Skeletal muscle tissue (tissue), 5 donors: ENCODE results near the gene SCRG1. TPM values are rescaled to one million over a fixed set of nuclear protein-coding genes. Genes with fewer than 3 reads are reported as not detected.

ENCODE experiments used
- H3K27ac ChIP-seq: one replicate; pipeline ENCODE4 v1.7.0; 2013; ENCODE audit warnings: mild to moderate bottlenecking, low read depth, low read length, inconsistent platforms
- H3K27me3 ChIP-seq, 3 donors: one replicate each; pipeline ENCODE4 v1.7.0; 2013; ENCODE audit warnings: low read length in 3 of 3; ENCODE audit not compliant: control insufficient read depth in 3 of 3, insufficient read depth in 3 of 3
- H3K36me3 ChIP-seq, 3 donors: one replicate each; pipeline ENCODE4 v1.7.0; 2013; ENCODE audit warnings: low read length in 3 of 3; ENCODE audit not compliant: control insufficient read depth in 3 of 3, insufficient read depth in 3 of 3
- H3K4me1 ChIP-seq, 3 donors: one replicate each; pipeline ENCODE4 v1.7.0; 2013; ENCODE audit warnings: low read length in 3 of 3, mild to moderate bottlenecking in 3 of 3; ENCODE audit not compliant: control insufficient read depth in 3 of 3, insufficient read depth in 3 of 3
- H3K4me3 ChIP-seq, 3 donors: one replicate each; pipeline ENCODE4 v1.7.0; 2013; ENCODE audit warnings: low read length in 3 of 3
- H3K9ac ChIP-seq, 3 donors: one replicate each; pipeline ENCODE4 v1.7.0; 2013; ENCODE audit warnings: low read length in 3 of 3, mild to moderate bottlenecking in 3 of 3, moderate library complexity in 2 of 3, low read depth in 1 of 3
- H3K9me3 ChIP-seq, 3 donors: one replicate each; pipeline ENCODE4 v1.7.0; 2013; ENCODE audit warnings: low read length in 3 of 3; ENCODE audit not compliant: control insufficient read depth in 3 of 3
- small RNA-seq: library from RNA; depleted of rRNA; stranded (forward); fragments of <200 nt; gene quantifications from one replicate; pipeline ENCODE3, GENCODE V24; 2014
- total RNA-seq: library from RNA; depleted of rRNA; stranded (reverse); fragments of >200 nt; gene quantifications from one replicate; pipeline ENCODE4 v1.2.3, GENCODE V29; 2014
- donor health status: Osteomylitis.

Gene SCRG1
- total RNA-seq, 1 donor from 2014 or later, result 1.0 TPM

DNA sequence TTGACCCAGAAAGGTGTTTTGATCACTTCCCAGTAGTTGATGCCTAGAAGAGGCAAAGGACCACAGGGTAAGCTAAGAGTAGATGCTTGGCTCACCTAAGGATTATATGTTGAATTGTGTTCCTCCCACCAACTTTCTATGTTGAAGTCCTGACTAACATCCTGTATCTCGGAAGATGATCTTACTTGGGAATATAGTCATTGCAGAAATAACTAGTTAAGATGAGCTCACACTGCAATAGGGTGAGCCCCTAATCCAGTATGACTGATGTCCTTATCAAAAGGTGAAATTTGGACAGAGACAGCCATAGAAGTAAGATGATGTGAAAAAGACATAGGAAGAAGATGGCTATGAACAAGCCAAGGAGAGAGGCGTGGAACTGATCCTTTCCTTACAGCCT lies 61.5 kb downstream of the SCRG1 start:
- Histone ChIP-seq H3K27me3 (no peaks in the 10 kb centered on the region), H3K9me3 (no peaks in the 10 kb centered on the region), H3K27ac (no peak overlapping the region), H3K4me3 (no peak overlapping the region), H3K4me1 (peaks cover 11 to 14% (median 13%) of the 10 kb centered on the region in 3 donors), H3K36me3 (peaks cover 0 to 4% (median 0%) of the 10 kb centered on the region in 3 donors), H3K9ac (no peak overlapping the region)

DNA sequence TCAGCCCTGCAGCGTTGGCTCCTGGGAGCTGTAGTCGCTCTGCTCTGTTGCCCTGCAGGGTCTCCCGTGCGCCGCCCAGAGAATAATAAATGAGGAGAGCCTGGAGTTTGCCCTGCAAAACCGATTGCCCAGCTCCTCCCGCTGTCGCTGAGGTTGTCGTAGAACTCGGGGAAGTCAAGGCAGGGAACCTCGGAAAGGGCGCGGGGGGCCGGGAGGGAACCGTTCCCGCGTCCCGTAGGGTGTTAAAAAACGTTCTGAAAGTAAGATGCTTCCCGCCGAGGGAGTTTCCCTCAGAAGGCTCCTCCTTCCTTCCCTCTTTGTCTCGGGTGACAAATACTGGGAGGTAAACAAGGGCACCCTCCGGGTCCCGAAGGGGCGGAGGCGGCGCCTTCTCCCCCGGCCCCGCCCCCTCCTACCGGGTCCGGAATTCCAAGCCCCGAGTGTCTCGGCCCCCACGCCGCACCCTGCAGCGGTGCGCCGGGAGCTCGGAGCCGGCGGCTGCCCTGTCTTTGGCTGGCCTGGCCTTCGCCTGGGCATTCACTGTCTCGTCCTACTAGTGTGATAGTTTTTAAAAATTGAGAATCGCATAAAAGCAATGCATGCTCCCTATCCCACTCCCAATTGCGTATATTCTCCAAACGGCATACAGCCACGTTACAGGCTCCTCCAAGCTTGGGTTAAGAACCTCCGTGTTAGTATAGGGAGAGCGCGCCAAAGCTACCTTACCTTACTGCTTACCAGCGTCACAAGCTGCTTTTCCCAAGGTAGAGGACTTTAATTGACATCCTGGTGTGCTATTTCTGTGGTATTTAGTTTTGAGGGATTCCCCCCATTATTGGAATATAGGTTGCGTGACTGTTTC lies 63.8 kb downstream of the SCRG1 start:
- Histone ChIP-seq H3K36me3 (peaks cover 0 to 18% (median 12%) of the 10 kb centered on the region in 3 donors), H3K9ac (peak overlapping the region; percentile 66 to 77 (median 74)), H3K27ac (peak overlapping the region; percentile 31), H3K27me3 (no peaks in the 10 kb centered on the region), H3K9me3 (no peaks in the 10 kb centered on the region), H3K4me1 (peaks cover 11 to 14% (median 13%) of the 10 kb centered on the region in 3 donors), H3K4me3 (peak overlapping the region; percentile 87 to 94 (median 91))

Small RNAs within 50 kb of the gene (small RNA-seq; reads per million reads assigned to genes)
- gene RNU6-1096P, result not detected

Other genes starting within 250 kb of the SCRG1 start
- gene GALNT7, start 230.3 kb downstream of the SCRG1 start, total RNA-seq, result 18.8 TPM
- 39.7 TPM for gene HMGB2, start 64.8 kb downstream of the SCRG1 start, total RNA-seq
- 6.3 TPM for gene SAP30, start 28.2 kb downstream of the SCRG1 start, total RNA-seq
- 1.0 TPM for gene HAND2, start 131.1 kb upstream of the SCRG1 start, total RNA-seq